B cell (primary cell): Measurements from ENCODE around the gene BMERB1. TPM values are rescaled to one million over a fixed set of nuclear protein-coding genes. Genes with fewer than 3 reads are reported as not detected.

Experiments
- ATAC-seq: fragments of 200-7000 bp; cut with Tn5 transposase; one replicate; pipeline ENCODE4 v1.10.0; 2021; ENCODE audit warnings: low read depth, mild to moderate bottlenecking, moderate number of reproducible peaks, moderate library complexity
- CTCF ChIA-PET: fragments of 350-600 bp; sonication (Branson Sonifier 250); formaldehyde crosslinking; loops from one replicate; lab custom pipeline; 2021; ENCODE audit warnings: antibody characterized with exemption, inconsistent platforms; lab: Charles Lee
- POLR2A ChIA-PET: fragments of 350-600 bp; sonication (Branson Sonifier 250); formaldehyde crosslinking; loops from one replicate; lab custom pipeline; 2021; ENCODE audit warnings: antibody characterized with exemption; lab: Charles Lee
- DNase-seq: peaks from one replicate; pipeline ENCODE4 v3.0.0; 2013
- H2AFZ ChIP-seq: 2 replicates; pipeline ENCODE4 v1.6.1; 2012; ENCODE audit warnings: mild to moderate bottlenecking, low read depth, low read length; ENCODE audit not compliant: insufficient read depth, poor library complexity, severe bottlenecking
- H3K27ac ChIP-seq, 2 donors: 1 replicate in 1 of 2; 2 replicates in 1 of 2; pipeline ENCODE4 v1.5.1; 2012 to 2013; ENCODE audit warnings: low read length in 2 of 2, mild to moderate bottlenecking in 2 of 2, moderate library complexity in 1 of 2
- H3K27me3 ChIP-seq, 4 experiments: fragments of 200-600 bp in 1 of 4; sonication (generic) in 1 of 4; replicated peaks in 1 of 4; 1 replicate in 2 of 4; 2 replicates in 2 of 4; pipeline versions ENCODE4 v1.6.1 to v1.7.0; 2013 to 2016; ENCODE audit warnings: low read length in 3 of 4, mild to moderate bottlenecking in 2 of 4, mixed read lengths in 1 of 4, moderate library complexity in 1 of 4; ENCODE audit not compliant: insufficient read depth in 4 of 4, control insufficient read depth in 3 of 4; ENCODE audit errors: control extremely low read depth in 1 of 4
- H3K36me3 ChIP-seq, 2 experiments: replicated peaks in 1 of 2; 1 replicate in 1 of 2; 2 replicates in 1 of 2; pipeline versions ENCODE4 v1.6.1 to v1.7.1; 2013; ENCODE audit warnings: low read length in 1 of 2; ENCODE audit not compliant: insufficient read depth in 2 of 2, control insufficient read depth in 1 of 2; ENCODE audit errors: control extremely low read depth in 1 of 2, extremely low read depth in 1 of 2
- H3K4me1 ChIP-seq, 2 donors: fragments of 200-600 bp in 1 of 2; sonication (generic) in 1 of 2; 1 replicate in 1 of 2; 2 replicates in 1 of 2; pipeline versions ENCODE4 v1.5.1 to v1.6.1; 2013 to 2017; ENCODE audit warnings: low read length in 2 of 2; ENCODE audit not compliant: control insufficient read depth in 2 of 2, insufficient read depth in 2 of 2
- H3K4me2 ChIP-seq: replicated peaks from 2 replicates; pipeline ENCODE3; 2012; ENCODE audit warnings: mild to moderate bottlenecking, low read depth, low read length; ENCODE audit not compliant: poor library complexity, severe bottlenecking
- H3K4me3 ChIP-seq, 5 experiments: fragments of 200-600 bp in 1 of 5; sonication (generic) in 1 of 5; 1 replicate in 3 of 5; 2 replicates in 2 of 5; pipeline versions ENCODE4 v1.5.1 to v1.7.0; 2011 to 2016; ENCODE audit warnings: low read length in 4 of 5, mild to moderate bottlenecking in 4 of 5, low read depth in 2 of 5, control low read depth in 1 of 5, moderate library complexity in 1 of 5; ENCODE audit not compliant: insufficient read depth in 1 of 5; ENCODE audit errors: control extremely low read depth in 1 of 5, extremely low read depth in 1 of 5
- H3K79me2 ChIP-seq: fragments of 200-600 bp; sonication (generic); one replicate; pipeline ENCODE4 v1.6.0; 2016; ENCODE audit warnings: low read length; ENCODE audit not compliant: control insufficient read depth, insufficient read depth
- H3K9ac ChIP-seq: fragments of 200-600 bp; sonication (generic); 2 replicates; pipeline ENCODE4 v1.6.1; 2017; ENCODE audit warnings: mild to moderate bottlenecking, low read length, moderate library complexity
- H3K9me3 ChIP-seq, 3 donors: one replicate each; pipeline versions ENCODE4 v1.6.1 to v1.7.1; 2013; ENCODE audit warnings: low read length in 2 of 3; ENCODE audit not compliant: control insufficient read depth in 2 of 3, insufficient read depth in 1 of 3; ENCODE audit errors: control extremely low read depth in 1 of 3
- H4K20me1 ChIP-seq: 2 replicates; pipeline ENCODE4 v1.6.0; 2012; ENCODE audit warnings: mild to moderate bottlenecking, low read length; ENCODE audit not compliant: insufficient read depth, control insufficient read depth, poor library complexity, severe bottlenecking
- H3K27ac Mint-ChIP-seq: one replicate; pipeline ENCODE4 v1.8.0; 2021; ENCODE audit warnings: mixed read lengths
- H3K27me3 Mint-ChIP-seq: one replicate; pipeline ENCODE4 v1.8.0; 2021; ENCODE audit warnings: mixed read lengths
- H3K4me1 Mint-ChIP-seq: one replicate; pipeline ENCODE4 v1.8.0; 2021; ENCODE audit warnings: mixed read lengths
- H3K4me3 Mint-ChIP-seq: one replicate; pipeline ENCODE4 v1.8.0; 2021; ENCODE audit warnings: mixed read lengths
- H3K9me3 Mint-ChIP-seq: one replicate; pipeline ENCODE4 v1.8.0; 2022; ENCODE audit warnings: mixed read lengths; ENCODE audit not compliant: insufficient read depth
- EZH2 ChIP-seq: IDR thresholded peaks from 2 replicates; pipeline ENCODE4 v1.6.1; 2012; ENCODE audit warnings: borderline replicate concordance, low read depth, mild to moderate bottlenecking, moderate library complexity, low read length; ENCODE audit not compliant: insufficient read depth, poor library complexity, severe bottlenecking
- WGBS: methylation state at CpG from one replicate; pipeline ENCODE4 v1.1.5; 2013; ENCODE audit warnings: missing lambda C conversion rate; ENCODE audit not compliant: insufficient coverage; 5-methylcytosine and 5-hydroxymethylcytosine counted together
- intact Hi-C: fragments of 100-400 bp; cut with micrococcal nuclease; formaldehyde crosslinking; loops from one replicate; pipeline ENCODE4 v1.10.0; 2022
- polyA plus RNA-seq: library from polyadenylated mRNA; depleted of rRNA; stranded (reverse); fragments of >200 nt; gene quantifications from 2 replicates; pipeline ENCODE4 v1.2.3, GENCODE V29; 2012
- total RNA-seq, 2 donors: library from RNA; stranded (reverse); fragments of 120-200 nt in 1 of 2; gene quantifications; 1 replicate in 1 of 2; 2 replicates in 1 of 2; pipeline versions ENCODE4 v1.2.3 to v1.2.4, GENCODE V29; 2013 to 2022
- TF ChIP-seq, protein P1 (sequence below): fragments of 200-600 bp; IDR thresholded peaks from one replicate; pipeline ENCODE4 v1.8.0; 2022; ENCODE audit warnings: antibody characterized with exemption, mild to moderate bottlenecking

Gene BMERB1
- total and polyA plus RNA-seq, 2 donors (not counting 1 experiment from before 2014, with no cell fraction given): 2.2 to 11.2 TPM

DNA sequence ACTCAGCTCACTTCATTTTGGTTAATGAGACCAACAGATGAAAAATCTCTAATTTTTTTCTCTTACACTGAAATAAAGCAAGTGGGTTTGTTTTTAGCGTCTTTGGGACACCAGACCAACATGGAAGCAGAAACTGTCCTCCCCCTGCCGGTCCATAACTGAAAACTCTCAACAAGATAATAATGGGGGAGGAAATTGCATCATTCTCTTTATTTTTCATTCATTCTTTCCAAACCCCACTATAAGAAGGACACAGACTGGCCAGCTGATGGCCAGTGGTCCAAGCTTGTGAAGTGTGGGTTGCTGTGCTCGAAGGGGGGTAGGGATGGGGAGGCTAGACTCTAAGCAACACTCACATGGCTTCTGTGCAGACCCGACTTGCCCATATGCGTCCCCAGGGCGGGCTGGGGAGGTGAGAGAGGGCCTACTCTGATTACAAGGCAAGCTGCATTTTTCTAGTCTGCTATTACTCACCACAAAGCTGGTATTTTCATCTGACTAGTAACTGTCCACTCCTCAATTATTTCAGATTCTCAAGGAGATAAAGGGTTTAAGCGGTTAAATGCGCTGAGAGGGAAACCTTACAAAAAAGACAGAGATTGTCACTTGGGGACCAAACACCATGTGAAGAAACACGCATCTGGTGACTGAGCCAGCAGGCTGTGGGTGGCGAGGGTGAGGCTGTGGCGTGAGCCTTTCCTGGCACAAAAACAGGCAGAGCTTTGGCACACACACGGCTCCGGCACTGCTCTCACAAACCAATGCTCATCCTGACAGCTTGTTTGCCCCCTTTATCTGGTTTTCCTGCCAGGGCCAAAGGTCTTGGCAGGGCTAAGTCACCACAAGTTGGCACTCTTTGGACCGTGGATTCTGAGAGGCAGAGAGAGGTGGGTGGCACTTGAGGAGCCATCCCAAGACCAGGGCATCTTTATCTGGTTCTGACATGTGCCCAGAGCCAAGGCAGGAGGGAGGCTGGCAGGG lies 170.4 kb downstream of the BMERB1 start:
- no peak overlapping the region for H2AFZ ChIP-seq
- WGBS: 93% methylated on average over 8 of the region's 14 CpGs
- no peak for ATAC-seq
- CTCF ChIA-PET: interaction anchor here (0.7 kb wide), 1 partner anchor 28 kb away, joined by 3 read pairs; no protein-coding TSS in a partner anchor
- H3K4me2 ChIP-seq: no peak overlapping the region
- H3K4me3 Mint-ChIP-seq: no peak overlapping the region
- peaks cover 46% of the 10 kb centered on the region for H3K79me2 ChIP-seq
- no peaks in the 10 kb centered on the region for H3K27me3 Mint-ChIP-seq
- H3K4me3 ChIP-seq: no peak overlapping the region
- intact Hi-C loops: no loop called here
- no peaks in the 10 kb centered on the region for H3K4me1 Mint-ChIP-seq
- no peaks in the 10 kb centered on the region for H3K9me3 ChIP-seq
- H3K36me3 ChIP-seq: peaks cover 12 to 99% of the 10 kb centered on the region in 2 experiments
- H3K27ac ChIP-seq: no peak overlapping the region
- H4K20me1 ChIP-seq: peaks cover 65% of the 10 kb centered on the region
- H3K4me1 ChIP-seq: no peaks in the 10 kb centered on the region
- no peaks in the 10 kb centered on the region for H3K9me3 Mint-ChIP-seq
- POLR2A ChIA-PET: interaction anchor here (0.5 to 1.0 kb wide), 3 partner anchors 15 to 63 kb away, joined by 3 to 5 read pairs (median 5); partner anchors contain the start of gene MARF1
- peak overlapping the region; percentile 33 for H3K27ac Mint-ChIP-seq
- H3K9ac ChIP-seq: no peak overlapping the region
- no peak for TF ChIP-seq EZH2
- TF ChIP-seq, protein P1, sequence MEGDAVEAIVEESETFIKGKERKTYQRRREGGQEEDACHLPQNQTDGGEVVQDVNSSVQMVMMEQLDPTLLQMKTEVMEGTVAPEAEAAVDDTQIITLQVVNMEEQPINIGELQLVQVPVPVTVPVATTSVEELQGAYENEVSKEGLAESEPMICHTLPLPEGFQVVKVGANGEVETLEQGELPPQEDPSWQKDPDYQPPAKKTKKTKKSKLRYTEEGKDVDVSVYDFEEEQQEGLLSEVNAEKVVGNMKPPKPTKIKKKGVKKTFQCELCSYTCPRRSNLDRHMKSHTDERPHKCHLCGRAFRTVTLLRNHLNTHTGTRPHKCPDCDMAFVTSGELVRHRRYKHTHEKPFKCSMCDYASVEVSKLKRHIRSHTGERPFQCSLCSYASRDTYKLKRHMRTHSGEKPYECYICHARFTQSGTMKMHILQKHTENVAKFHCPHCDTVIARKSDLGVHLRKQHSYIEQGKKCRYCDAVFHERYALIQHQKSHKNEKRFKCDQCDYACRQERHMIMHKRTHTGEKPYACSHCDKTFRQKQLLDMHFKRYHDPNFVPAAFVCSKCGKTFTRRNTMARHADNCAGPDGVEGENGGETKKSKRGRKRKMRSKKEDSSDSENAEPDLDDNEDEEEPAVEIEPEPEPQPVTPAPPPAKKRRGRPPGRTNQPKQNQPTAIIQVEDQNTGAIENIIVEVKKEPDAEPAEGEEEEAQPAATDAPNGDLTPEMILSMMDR: no peak
- no peak for DNase-seq
- H3K27me3 ChIP-seq: no peaks in the 10 kb centered on the region
